GM21526 (cell line): ENCODE data around the gene MBTD1.
"Not testable (repeated sequence)": the region's sequence is repeated elsewhere in the genome, so short reads cannot be mapped to it uniquely, and the experiment has no call there.

Experiments used
- ATAC-seq: cut with Tn5 transposase; IDR thresholded peaks from one replicate; pipeline ENCODE4 v1.9.1; 2021; ENCODE audit warnings: moderate library complexity; ENCODE audit not compliant: unreplicated experiment, low FRiP score

The MBTD1 gene

DNA sequence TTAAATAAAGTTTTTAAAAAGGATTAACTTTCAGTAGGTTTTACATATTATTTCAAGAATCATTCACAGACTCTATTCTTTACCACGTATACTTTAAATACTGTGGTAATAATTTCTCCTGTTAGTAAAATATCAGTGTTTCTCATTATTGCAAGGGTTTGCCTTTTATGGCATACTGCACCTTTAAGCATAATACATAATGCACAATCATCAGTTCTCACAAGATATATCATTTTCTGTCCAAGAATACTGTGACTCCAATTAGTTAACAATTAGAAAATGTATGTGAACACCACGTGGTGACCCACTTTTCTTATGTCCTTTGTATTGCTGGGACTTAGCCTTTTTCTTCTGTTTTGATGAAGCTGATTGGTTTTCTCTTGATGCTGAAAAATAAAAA lies 68.0 kb downstream of the MBTD1 start:
- ATAC-seq = no peak

DNA sequence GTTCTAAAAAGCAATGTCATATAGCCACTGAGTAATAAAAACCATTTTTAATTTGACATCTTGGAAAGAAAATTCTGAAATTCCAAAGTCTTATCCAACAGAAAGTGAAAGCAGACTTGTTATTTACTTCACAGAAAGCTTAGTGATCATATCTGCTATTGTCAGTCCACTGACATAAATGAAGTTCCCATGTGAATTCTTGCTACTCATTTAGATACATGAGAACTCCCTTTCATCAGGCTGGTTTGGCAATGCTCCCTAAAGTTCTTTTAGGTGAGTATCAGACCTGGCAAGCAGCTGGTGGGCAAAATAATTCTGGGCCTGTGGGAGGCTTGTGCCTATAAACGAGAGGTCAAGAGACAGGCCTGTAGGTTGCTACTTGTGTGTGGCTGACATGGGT lies 70.2 kb downstream of the MBTD1 start:
- no peak for ATAC-seq

DNA sequence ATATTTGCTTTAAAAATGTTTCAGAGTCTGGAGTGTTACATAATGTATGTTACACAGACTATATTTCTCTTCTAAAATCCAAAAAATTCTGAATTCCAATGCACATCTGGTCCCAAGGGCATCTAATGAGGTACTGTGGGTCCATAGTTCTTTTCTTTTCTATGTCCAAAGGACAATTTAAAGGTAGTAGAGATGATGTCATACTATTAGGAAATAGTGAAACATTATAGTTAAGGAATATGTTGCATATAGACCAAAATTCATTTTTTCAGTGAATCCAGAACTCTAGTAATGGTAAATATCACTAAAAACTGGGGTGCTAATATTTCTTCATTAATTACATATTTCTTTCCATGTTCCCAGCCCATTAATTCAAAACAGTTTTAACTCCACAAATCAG lies 70.7 kb downstream of the MBTD1 start:
- ATAC-seq = no peak

DNA sequence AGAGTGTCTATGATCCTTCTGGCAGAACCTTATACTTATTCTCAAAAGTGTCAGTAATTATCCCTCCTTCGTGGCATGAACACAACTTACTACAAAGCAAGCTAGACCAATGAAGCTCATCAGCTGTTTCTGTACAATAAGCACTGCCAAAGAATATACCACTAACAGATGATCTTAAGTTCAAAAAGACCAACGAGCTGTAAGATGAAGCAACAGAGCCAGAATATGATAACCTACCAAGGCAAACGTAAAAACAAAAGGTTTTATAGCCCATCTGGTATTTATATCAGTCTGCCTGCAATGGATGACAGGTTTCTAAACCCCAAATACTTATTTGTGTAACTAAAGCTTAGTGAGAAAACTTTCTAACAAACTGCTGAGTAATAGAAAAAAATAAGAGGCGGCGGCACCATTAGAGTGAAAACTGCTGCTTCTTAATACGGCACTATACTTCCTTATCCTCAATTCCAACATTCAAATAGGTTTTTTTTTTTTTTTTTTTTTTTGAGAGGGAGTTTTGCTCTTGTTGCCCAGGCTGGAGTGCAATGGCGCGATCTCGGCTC lies 71.5 kb downstream of the MBTD1 start:
- ATAC-seq = no peak

DNA sequence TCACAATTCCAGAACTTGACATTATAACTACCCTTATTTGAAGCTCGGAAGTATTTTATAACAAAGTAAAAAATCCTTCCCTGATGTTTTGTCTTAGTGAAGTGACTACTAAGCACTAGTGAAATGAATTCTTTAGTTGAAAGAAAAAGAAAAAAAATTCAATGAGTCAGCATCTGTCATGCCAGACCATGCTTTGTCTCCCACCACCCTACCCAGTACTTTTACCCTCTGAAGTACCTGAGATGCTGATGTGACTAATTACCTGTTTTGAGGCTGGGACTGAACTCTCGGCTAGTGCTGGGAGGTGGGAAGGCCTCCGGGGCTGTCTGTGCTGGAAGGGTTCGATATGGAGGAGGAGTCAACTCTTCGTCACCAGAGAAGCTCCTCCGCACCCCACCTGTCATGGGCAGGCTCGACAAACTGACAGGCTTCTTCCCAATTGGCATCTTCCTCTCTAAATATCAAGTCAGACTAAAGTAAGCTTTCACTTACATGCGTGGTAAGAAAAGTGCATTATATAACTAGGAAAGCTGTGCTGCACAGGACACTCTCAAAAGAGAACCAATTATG lies 74.0 kb downstream of the MBTD1 start:
- no peak for ATAC-seq

DNA sequence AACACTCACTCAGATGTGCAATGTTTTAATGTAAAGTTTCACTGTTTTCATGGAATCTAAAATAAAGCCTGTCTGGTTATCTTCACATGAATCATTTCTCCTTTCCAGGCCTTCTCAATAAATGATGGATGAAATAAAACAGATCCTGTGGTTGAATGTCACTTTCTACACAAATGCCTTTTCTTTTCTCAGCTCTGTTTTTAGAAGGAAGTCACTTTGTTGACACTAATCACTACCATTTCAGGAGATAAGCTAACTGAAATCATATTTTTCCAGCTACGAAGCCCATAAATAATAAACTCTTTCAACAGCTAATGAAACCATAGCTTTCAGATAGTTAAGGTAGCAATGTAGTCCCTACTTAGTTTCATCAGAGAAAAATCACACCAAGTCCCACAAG lies 75.7 kb downstream of the MBTD1 start:
- no peak for ATAC-seq

DNA sequence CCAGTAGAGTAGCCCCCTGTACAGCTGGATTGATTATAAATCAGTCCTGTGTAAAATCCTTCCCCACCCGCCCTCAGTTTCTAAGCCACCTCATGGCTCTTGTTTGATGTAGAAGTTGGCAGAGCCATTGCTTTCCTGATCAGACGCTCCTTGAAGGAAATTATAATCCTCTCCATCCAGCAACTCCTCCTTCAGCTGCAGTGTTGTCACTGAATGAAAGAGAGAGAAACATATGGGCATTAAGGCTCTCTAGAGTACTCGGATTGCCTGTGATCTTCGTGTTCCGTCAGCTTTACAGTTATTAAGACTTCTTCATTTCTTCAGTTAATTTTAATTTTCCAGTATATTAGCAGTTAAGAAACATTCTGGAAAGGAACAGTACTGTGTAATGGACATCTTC lies 79.4 kb downstream of the MBTD1 start:
- no peak for ATAC-seq

DNA sequence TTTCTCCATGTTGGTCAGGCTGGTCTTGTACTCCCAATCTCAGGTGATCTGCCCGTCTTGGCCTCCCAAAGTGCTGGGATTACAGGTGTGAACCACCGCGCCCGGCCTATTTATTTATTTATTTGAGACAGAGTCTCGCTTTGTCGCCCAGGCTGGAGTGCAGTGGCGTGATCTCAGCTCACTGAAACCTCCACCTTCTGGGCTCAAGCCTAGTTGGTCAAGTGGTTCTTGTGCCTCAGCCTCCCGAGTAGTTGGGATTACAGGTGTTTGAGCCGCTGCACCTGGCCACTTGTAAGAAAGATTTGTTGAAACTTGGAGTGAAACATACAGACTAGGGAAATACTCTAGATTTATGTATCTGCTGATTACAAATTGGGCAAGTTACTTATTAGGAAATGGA lies 87.8 kb downstream of the MBTD1 start:
- ATAC-seq = not testable (repeated sequence)

DNA sequence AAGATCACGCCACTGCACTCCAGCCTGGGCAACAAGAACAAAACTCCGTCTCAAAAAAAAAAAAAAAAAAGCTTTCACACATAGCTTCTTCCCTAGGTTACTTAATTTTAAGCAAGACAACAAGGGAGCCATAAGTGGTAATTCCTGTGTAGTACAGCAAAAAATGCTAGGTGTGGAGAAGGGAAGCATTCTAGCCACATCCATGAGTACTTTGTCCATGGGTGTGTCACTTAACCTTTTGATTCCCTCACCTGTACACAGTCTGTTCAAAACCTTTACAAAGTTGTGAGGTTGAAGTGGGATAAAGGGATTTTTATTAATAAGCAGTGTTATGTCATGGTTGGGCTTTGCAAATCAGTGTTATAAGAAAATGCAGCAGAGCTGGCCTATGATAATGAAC lies 89.1 kb downstream of the MBTD1 start:
- ATAC-seq = no peak

DNA sequence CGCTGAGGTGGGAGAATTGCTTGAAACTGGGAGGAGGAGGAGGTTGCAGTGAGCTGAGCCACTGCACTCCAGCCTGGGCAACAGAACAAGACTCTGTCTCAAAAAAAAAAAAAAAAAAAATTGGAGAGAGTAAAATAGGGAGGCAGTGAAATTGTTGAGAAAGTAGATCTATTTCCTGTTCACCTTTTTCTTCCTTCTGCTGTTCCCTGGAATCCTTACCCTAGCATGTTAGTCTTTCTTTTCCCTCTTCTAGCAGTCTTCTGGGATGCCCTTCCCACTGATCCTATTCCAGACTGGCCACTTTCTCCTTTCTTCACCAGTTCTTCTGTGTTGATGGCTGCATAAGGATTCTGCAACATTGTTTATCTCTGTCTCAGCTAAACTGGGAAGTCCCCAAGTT lies 90.5 kb downstream of the MBTD1 start:
- ATAC-seq = no peak

DNA sequence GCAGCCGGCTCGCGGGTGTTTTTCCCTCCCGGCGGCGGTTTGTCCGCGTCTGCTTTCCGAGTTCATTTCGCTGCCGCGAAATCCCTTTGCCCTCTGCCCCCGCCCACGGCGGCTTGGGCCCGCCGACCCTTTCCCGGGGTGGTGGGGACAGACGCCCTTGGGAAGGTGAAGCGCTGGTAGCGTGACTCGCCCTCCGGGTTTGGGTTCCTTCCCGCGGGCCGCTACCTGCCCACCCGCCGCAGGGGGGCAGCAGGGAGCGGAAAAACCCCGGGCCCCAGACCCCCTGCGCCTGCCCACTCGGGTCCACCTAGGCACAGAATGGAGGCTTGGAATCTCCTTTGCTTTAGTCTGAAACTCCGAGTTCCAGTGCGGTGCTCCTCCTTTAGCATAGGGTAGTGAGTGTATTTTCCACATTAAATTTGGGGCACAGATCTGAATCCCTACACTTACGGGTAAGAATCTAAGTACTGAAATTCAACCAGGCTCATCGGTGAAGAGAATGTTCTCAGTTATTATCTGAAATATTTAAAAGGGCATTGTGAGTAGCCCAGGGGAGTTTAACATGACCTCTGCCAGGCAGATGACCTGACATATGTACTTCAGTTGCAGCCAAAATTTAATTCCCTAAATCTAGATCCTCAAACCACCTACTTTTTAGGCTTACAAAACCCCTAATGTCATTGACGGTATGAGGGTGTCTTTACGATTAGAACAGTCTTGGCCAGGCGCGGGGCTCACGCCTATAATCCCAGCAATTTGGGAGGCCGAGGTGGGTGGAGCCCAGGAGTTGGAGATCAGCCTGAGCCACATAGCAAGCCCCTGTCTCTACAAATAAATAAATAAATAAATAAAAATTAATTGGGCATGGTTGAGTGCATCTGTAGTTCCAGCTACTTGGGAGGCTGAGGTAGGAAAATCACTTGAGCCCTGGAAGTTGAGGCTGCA lies 92.6 kb downstream of the MBTD1 start:
- peak; percentile 44 for ATAC-seq

DNA sequence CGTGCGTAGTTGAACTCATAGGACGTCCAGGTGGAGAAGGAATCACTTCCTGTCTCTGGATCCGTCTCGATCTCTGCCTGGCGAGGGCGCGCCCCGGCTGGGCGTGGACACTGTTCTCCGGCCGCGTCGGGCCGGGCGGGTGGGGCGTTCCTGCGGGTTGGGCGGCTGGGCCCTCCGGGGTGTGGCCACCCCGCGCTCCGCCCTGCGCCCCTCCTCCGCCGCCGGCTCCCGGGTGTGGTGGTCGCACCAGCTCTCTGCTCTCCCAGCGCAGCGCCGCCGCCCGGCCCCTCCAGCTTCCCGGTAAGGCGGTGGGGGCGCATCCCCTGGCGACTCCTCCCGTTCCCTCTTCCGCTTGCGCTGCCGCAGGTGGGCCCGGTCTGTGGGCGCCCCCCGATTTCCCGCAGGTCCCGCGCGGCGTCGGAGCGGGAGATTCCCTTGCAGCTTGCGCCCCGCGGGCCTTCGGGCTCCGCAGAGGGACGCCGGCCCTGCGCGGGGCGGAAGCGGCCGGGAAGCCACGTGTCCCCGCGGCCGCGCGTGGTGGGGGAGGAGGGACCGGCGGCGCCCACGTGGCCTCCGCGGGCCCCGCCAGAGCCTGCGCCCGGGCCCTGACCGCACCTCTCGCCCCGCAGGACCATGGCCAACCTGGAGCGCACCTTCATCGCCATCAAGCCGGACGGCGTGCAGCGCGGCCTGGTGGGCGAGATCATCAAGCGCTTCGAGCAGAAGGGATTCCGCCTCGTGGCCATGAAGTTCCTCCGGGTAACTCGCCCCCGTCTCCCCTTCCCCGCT lies 93.5 kb downstream of the MBTD1 start, which contains the start of gene NME2:
NME2 (plus strand) TSS at position 214 of the 789 bp plus-strand sequence; CDS start at position 634, 420 bp downstream.
- ATAC-seq = peak; percentile 77

DNA sequence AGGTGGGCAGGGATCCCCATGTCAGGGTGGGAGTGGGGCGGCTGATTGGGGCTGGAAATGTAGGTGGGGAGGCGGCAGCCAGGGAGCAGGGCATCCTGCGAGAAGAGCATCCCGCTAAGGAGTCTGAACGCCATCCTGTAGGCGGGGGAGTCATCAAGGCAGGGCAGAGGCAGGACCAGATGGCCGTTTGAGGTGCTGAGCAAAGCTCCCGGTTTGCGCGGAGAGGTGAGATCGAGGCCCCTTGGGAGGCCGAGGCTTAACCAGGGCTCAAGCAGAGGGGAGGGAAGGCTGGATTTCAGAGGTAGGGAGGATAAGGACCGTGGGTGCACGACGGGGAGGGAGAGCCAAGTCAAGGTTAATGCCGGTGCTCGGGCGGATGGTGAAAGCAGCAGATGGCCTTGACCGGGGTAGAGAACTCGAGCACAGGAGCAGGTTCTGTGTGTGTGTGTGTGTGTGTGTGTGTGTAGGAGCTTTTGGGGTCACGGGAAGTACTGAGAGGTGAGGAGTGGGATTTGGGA lies 94.1 kb downstream of the MBTD1 start:
- ATAC-seq = peak; percentile 15

DNA sequence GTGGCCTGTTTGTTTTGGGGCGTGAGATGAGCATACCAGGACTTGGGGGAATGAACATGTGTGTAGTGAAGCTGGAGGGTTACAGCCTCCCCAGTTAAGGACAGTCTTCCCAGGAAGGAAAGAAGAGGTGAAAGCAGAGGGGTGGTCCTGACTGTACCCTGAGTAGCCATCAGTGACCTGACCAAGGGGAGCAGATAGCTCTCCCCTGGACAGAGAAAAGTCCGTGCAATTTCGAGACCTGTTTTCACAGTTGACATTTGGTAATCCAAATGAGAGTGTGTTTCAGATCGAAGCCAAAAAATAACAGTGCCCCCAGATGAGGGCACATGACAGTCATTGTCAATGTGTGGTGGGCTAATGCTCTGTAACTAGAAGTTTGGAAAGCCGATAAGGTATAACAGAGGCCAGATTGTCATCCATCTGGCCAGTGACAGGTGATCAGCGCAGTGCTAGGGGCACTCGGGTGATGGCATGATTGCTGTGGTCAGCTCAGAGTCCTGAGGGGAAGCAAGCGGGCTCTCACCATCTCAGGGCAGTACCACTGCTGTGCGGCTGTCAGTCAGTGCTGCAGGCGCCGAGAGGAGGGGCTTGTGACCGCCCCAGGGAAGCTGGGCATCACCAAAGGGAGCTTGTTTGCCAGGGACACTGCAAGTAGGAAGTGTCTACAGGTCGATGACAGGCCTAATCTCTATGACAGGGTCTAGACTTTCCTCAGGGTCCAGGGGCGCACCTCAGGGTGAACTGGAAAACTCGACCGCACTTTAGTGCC lies 94.8 kb downstream of the MBTD1 start:
- no peak for ATAC-seq

DNA sequence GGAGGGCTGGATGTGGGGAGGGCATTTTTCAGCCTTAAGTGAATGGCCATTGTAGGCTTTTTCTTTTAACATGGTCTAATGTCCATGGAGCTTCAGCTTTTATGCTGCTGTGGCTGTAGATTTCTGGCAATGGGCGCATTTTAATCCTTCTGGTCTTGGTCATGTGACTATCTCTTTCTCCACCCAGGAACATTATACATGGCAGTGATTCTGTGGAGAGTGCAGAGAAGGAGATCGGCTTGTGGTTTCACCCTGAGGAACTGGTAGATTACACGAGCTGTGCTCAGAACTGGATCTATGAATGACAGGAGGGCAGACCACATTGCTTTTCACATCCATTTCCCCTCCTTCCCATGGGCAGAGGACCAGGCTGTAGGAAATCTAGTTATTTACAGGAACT lies 98.3 kb downstream of the MBTD1 start:
- no peak for ATAC-seq

DNA sequence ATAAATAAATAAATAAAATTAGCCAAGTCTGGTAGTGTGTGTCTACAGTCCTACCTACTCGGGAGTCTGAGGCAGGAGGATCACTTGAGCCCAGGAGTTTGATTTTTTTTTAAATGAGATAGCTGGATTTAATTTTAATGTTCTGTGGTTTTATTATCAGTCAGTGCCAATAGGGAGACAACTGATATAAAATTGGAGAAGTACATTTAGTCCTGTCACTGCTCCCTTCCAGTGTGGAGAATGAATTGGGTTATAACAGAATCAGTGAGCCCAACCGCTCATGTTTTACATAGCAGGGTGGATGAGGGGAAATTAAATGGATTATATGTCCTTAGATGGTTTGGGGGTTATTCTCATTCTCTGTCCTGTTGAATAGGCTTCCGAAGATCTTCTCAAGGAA lies 100.2 kb downstream of the MBTD1 start:
- ATAC-seq = no peak

DNA sequence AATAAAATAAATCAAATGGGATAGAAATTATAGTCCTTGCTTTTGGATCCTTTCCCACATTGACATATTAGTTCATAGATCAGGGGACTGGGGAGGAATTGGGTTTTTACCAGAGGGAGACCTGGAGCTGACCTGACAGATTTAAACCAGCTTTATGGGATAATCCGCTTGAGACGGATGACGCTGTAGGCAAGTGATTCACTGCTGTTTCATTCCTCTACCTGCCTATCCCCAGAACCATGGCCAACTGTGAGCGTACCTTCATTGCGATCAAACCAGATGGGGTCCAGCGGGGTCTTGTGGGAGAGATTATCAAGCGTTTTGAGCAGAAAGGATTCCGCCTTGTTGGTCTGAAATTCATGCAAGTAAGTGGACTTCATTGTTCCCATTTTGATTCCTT lies 104.4 kb downstream of the MBTD1 start:
- no peak for ATAC-seq

DNA sequence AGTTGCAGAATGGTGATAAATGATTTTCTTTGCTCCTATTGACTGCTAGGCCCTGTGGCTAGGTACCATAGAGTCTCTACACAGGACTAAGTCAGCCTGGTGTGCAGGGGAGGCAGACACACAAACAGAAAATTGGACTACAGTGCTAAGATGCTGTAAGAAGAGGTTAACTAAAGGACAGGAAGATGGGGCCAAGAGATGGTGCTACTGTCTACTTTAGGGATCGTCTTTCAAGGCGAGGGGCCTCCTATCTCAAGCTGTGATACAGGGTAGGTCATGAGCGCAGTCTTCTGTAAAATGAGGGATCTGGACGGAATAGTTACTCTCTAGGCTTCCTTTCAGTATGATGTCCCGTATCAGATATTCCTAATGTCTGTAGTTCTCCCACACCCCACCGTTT lies 105.7 kb downstream of the MBTD1 start:
- ATAC-seq = no peak

DNA sequence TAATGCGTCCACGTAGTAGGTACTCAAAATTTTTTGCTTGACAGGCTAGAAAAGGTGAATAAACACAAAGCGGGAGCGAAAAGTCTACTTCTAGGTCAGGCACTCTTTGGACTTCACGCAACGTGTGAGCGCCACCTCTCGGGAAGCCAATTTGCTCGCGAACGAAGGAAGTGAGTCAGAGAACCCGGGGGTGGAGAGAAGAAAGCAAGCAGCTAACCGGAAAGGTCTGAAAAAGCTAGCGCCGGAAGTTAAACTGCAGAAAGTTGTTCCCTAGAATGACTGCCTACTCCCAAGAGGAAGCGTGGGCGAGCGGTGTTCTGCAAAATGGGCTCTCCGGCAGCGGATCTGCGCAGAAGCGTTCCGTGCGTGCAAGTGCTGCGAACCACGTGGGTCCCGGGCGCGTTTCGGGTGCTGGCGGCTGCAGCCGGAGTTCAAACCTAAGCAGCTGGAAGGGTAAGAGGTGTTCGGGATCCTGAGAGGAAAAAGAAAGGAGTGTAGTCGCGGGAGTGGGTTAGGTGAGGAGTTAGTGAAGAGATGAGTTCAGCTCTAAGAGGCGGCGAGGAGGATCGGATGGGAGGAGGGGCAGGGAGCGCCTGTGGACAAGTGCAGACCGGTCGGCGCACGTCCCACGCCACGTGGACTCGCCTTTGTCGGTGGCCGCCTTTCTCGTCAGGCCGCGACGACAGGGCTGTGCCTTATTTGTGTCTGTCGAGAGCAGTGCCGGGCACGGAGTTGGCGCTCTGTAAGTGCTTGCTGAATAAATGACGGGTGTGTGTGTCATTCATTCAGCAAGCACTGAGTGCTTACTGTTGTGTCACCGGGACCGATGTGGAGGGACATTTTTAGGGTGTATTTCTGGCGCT lies 106.4 kb downstream of the MBTD1 start, which contains the start of gene NME1:
NME1 (plus strand) TSS at position 350 of the 863 bp plus-strand sequence. CDS start 2,096 bp downstream, outside the sequence.
- ATAC-seq = peak; percentile 88
